ENCODE data around the gene TMEM61. TPM values are rescaled to one million over a fixed set of nuclear protein-coding genes. Genes with fewer than 3 reads are reported as not detected.

Gene TMEM61
- total and polyA plus RNA-seq, 2 of the 8 experiments (the other 6 are each of a cell fraction or from before 2014, with no cell fraction given): 0.54 to 1.4 TPM

GRCh38 chr1:54959241-54959640 lies 21.2 kb upstream of the TMEM61 start:
- Histone ChIP-seq H2BK120ac (replicated peaks; ENCODE audit: low read depth, low read length) (no peak overlapping the region), H3K18ac (ENCODE audit: extremely low read depth, low read length) (no peak overlapping the region), H3K36me3 (ENCODE audit: control insufficient read depth in 2 of 4, insufficient read depth in 4 of 4, low read length in 3 of 4) (peaks cover 0 to 5% (median 0%) of the 10 kb centered on the region in 4 experiments; a peak in 1 of 8 replicates), H2BK12ac (ENCODE audit: low read depth, low read length) (no peak overlapping the region), H3K4ac (replicated peaks; ENCODE audit: insufficient read length, low read depth, low read length) (no peak overlapping the region), H3K27ac (ENCODE audit: low read depth, low read length) (no peak overlapping the region), H3K9me3 (ENCODE audit: insufficient read depth in 2 of 2, low read depth in 1 of 2, low read length in 1 of 2) (peaks cover 8 to 23% of the 10 kb centered on the region in 2 experiments), H2AK5ac (ENCODE audit: low read depth, low read length) (no peak overlapping the region), H4K91ac (replicated peaks; ENCODE audit: insufficient read length, low read length) (no peak overlapping the region), H2AFZ (ENCODE audit: low read length) (no peak overlapping the region), H3K4me3 (ENCODE audit: extremely low read depth in 1 of 4, insufficient read depth in 2 of 4, low read depth in 3 of 4, low read length in 4 of 4) (no peak overlapping the region), H3K9ac (replicated peaks in 1 of 4; ENCODE audit: extremely low read depth in 1 of 4, low read depth in 3 of 4, low read length in 3 of 4) (no peak overlapping the region), H2BK15ac (ENCODE audit: low read length) (no peak overlapping the region), H3K79me1 (ENCODE audit: low read depth, low read length) (no peaks in the 10 kb centered on the region), H3K23me2 (ENCODE audit: low read depth, low read length) (no peaks in the 10 kb centered on the region), H3K4me1 (replicated peaks in 1 of 4; ENCODE audit: control insufficient read depth in 3 of 4, insufficient read depth in 4 of 4, low read length in 3 of 4) (peaks cover 0 to 14% (median 6%) of the 10 kb centered on the region in 4 experiments; a peak in 2 of 7 replicates), H4K20me1 (replicated peaks in 1 of 2; ENCODE audit: control insufficient read depth in 1 of 2, insufficient read depth in 2 of 2, low read length in 2 of 2) (no peaks in the 10 kb centered on the region), H3K14ac (ENCODE audit: insufficient read length) (no peak overlapping the region), H4K8ac (ENCODE audit: extremely low read depth, insufficient read depth, low read length) (no peak overlapping the region), H2BK5ac (ENCODE audit: low read depth, low read length) (no peak overlapping the region), H3K27me3 (replicated peaks in 1 of 4; ENCODE audit: control insufficient read depth in 3 of 4, extremely low read depth in 1 of 4, insufficient read depth in 3 of 4, low read length in 3 of 4) (no peaks in the 10 kb centered on the region), H3K56ac (replicated peaks; ENCODE audit: insufficient read length, low read depth, low read length) (no peak overlapping the region), H2BK20ac (ENCODE audit: low read length) (no peak overlapping the region), H3K4me2 (ENCODE audit: insufficient read depth in 1 of 2, low read depth in 2 of 2, low read length in 2 of 2) (no peak overlapping the region), H3K23ac (ENCODE audit: insufficient read length) (no peak overlapping the region), H3K79me2 (ENCODE audit: control insufficient read depth in 1 of 2, insufficient read depth in 2 of 2, low read length in 2 of 2) (no peaks in the 10 kb centered on the region), H4K5ac (ENCODE audit: insufficient read length, low read depth, low read length) (no peak overlapping the region)
- TF ChIP-seq, protein P1, sequence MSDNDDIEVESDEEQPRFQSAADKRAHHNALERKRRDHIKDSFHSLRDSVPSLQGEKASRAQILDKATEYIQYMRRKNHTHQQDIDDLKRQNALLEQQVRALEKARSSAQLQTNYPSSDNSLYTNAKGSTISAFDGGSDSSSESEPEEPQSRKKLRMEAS (IDR thresholded peaks at IDR 0.05): no peak
- TF ChIP-seq CHD1 (IDR thresholded peaks at IDR 0.05; ENCODE audit: low read depth, low read length): no peak
- no peak for TF ChIP-seq JUND (IDR thresholded peaks at IDR 0.05; ENCODE audit: low read length)
- TF ChIP-seq POLR2A (IDR thresholded peaks at IDR 0.05; ENCODE audit: control extremely low read depth in 1 of 2, low read depth in 2 of 2, low read length in 2 of 2): no peak
- FAIRE-seq: no peak
- WGBS, 2 experiments (ENCODE audit: extremely low coverage in 1 of 2, insufficient coverage in 1 of 2, insufficient read length in 1 of 2, insufficient replicate concordance in 2 of 2, low coverage in 1 of 2, low lambda C conversion rate in 2 of 2, missing lambda C conversion rate in 1 of 2): 94% methylated on average over 3 of the region's 3 CpGs; no CpG with 5 or more reads in 1 of the 2 experiments
- no peak for DNase-seq (ENCODE audit: low read depth in 1 of 2, low spot score in 2 of 2)
- ChIA-PET POLR2A (ENCODE audit: partially characterized antibody) (no interaction called here), CTCF (ENCODE audit: partially characterized antibody) (interaction anchor here (0.6 to 9.0 kb wide), 8 partner anchors 8 to 1512 kb away, joined by 3 to 49 read pairs (median 4); no protein-coding TSS in a partner anchor)

Data from H1 (cell line).